ENCODE measurements around the gene CDK18.

Gene CDK18

DNA sequence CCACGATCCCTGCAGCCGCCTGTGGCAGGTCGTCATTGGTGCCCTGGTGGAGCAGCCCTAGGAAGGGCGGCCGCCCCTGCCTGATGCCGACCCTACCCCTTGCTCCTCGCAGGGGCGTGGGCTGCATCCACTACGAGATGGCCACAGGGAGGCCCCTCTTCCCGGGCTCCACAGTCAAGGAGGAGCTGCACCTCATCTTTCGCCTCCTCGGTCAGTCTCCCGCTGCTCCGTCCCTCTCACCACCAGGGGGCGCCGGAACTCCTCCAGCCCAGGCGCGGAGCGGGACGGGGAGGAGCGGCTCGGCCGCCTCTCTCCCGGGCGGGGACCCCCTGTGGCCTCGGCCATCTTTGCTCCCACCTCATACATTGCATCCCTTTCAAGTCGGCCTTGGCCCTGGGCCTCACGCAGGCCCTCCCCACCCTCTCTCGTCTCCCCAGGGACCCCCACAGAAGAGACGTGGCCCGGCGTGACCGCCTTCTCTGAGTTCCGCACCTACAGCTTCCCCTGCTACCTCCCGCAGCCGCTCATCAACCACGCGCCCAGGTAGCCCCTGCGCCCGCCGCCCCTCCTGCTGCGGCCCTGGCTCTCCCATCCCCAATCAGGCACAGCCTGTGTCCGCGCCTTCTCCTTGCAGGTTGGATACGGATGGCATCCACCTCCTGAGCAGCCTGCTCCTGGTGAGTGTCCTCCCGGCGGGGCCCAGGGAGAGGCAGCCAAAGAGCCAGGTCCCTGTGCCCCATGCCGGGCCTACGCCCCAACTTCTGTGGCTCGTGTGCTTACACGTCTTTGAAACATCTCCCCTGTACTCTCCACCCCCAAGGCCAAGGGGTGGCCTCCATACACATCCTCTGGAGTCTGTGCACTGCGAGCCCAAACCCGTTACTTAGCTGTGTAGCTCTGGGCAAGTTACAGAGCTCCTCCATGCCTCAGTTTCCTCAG lies 24.7 kb downstream of the CDK18 start (continued):
- TF ChIP-seq, protein P1, sequence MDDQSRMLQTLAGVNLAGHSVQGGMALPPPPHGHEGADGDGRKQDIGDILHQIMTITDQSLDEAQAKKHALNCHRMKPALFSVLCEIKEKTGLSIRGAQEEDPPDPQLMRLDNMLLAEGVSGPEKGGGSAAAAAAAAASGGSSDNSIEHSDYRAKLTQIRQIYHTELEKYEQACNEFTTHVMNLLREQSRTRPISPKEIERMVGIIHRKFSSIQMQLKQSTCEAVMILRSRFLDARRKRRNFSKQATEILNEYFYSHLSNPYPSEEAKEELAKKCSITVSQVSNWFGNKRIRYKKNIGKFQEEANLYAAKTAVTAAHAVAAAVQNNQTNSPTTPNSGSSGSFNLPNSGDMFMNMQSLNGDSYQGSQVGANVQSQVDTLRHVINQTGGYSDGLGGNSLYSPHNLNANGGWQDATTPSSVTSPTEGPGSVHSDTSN (CRISPR knock-in tag; IDR thresholded peaks at IDR 0.05), result no peak
- TF ChIP-seq ZNF133 (tag by site-specific recombination; IDR thresholded peaks at IDR 0.05) (no peak), SP2 (tag by site-specific recombination; IDR thresholded peaks at IDR 0.05) (no peak), ZNF354C (tag by site-specific recombination; IDR thresholded peaks at IDR 0.05; ENCODE audit: borderline replicate concordance, low read depth) (no peak), ZBTB7A (tag by site-specific recombination; IDR thresholded peaks at IDR 0.05; ENCODE audit: low read depth) (no peak), REPIN1 (tag by site-specific recombination; IDR thresholded peaks at IDR 0.05; ENCODE audit: low read depth) (no peak), HOXC10 (CRISPR knock-in tag; IDR thresholded peaks at IDR 0.05) (no peak), ZNF391 (tag by site-specific recombination; IDR thresholded peaks at IDR 0.05; ENCODE audit: borderline replicate concordance, low read depth) (0 out of 2 replicates have a peak, but pooled peaks have one; percentile 34), ZNF292 (tag by site-specific recombination; IDR thresholded peaks at IDR 0.05; ENCODE audit: borderline replicate concordance, low read depth) (no peak), ZNF132 (tag by site-specific recombination; IDR thresholded peaks at IDR 0.05; ENCODE audit: borderline replicate concordance) (no peak), KLF9 (tag by site-specific recombination; IDR thresholded peaks at IDR 0.05; ENCODE audit: low read depth) (no peak), GFI1B (tag by site-specific recombination; IDR thresholded peaks at IDR 0.05) (no peak), YY1 (tag by site-specific recombination; IDR thresholded peaks at IDR 0.05) (peak; percentile 61; the same call in 1 of the 2 replicates), ZNF211 (tag by site-specific recombination; IDR thresholded peaks at IDR 0.05; ENCODE audit: low read depth) (no peak), RBAK (tag by site-specific recombination; IDR thresholded peaks at IDR 0.05) (no peak), HOXA7 (CRISPR knock-in tag; IDR thresholded peaks at IDR 0.05; ENCODE audit: borderline replicate concordance) (no peak), SETDB1 (IDR thresholded peaks at IDR 0.05; ENCODE audit: insufficient read length, low read length) (no peak), HOXD13 (CRISPR knock-in tag; IDR thresholded peaks at IDR 0.05; ENCODE audit: borderline replicate concordance) (no peak), ZFP3 (tag by site-specific recombination; IDR thresholded peaks at IDR 0.05; ENCODE audit: low read depth) (no peak), FEZF1 (tag by site-specific recombination; IDR thresholded peaks at IDR 0.05) (no peak), ZNF416 (tag by site-specific recombination; IDR thresholded peaks at IDR 0.05) (no peak), ZBTB21 (tag by site-specific recombination; IDR thresholded peaks at IDR 0.05) (no peak)
- TF ChIP-seq, protein P2, sequence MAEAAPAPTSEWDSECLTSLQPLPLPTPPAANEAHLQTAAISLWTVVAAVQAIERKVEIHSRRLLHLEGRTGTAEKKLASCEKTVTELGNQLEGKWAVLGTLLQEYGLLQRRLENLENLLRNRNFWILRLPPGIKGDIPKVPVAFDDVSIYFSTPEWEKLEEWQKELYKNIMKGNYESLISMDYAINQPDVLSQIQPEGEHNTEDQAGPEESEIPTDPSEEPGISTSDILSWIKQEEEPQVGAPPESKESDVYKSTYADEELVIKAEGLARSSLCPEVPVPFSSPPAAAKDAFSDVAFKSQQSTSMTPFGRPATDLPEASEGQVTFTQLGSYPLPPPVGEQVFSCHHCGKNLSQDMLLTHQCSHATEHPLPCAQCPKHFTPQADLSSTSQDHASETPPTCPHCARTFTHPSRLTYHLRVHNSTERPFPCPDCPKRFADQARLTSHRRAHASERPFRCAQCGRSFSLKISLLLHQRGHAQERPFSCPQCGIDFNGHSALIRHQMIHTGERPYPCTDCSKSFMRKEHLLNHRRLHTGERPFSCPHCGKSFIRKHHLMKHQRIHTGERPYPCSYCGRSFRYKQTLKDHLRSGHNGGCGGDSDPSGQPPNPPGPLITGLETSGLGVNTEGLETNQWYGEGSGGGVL (tag by site-specific recombination; IDR thresholded peaks at IDR 0.05), result no peak
- TF ChIP-seq, protein P3, sequence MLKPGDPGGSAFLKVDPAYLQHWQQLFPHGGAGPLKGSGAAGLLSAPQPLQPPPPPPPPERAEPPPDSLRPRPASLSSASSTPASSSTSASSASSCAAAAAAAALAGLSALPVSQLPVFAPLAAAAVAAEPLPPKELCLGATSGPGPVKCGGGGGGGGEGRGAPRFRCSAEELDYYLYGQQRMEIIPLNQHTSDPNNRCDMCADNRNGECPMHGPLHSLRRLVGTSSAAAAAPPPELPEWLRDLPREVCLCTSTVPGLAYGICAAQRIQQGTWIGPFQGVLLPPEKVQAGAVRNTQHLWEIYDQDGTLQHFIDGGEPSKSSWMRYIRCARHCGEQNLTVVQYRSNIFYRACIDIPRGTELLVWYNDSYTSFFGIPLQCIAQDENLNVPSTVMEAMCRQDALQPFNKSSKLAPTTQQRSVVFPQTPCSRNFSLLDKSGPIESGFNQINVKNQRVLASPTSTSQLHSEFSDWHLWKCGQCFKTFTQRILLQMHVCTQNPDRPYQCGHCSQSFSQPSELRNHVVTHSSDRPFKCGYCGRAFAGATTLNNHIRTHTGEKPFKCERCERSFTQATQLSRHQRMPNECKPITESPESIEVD (tag by site-specific recombination; IDR thresholded peaks at IDR 0.05), result no peak
- TF ChIP-seq, protein P4, sequence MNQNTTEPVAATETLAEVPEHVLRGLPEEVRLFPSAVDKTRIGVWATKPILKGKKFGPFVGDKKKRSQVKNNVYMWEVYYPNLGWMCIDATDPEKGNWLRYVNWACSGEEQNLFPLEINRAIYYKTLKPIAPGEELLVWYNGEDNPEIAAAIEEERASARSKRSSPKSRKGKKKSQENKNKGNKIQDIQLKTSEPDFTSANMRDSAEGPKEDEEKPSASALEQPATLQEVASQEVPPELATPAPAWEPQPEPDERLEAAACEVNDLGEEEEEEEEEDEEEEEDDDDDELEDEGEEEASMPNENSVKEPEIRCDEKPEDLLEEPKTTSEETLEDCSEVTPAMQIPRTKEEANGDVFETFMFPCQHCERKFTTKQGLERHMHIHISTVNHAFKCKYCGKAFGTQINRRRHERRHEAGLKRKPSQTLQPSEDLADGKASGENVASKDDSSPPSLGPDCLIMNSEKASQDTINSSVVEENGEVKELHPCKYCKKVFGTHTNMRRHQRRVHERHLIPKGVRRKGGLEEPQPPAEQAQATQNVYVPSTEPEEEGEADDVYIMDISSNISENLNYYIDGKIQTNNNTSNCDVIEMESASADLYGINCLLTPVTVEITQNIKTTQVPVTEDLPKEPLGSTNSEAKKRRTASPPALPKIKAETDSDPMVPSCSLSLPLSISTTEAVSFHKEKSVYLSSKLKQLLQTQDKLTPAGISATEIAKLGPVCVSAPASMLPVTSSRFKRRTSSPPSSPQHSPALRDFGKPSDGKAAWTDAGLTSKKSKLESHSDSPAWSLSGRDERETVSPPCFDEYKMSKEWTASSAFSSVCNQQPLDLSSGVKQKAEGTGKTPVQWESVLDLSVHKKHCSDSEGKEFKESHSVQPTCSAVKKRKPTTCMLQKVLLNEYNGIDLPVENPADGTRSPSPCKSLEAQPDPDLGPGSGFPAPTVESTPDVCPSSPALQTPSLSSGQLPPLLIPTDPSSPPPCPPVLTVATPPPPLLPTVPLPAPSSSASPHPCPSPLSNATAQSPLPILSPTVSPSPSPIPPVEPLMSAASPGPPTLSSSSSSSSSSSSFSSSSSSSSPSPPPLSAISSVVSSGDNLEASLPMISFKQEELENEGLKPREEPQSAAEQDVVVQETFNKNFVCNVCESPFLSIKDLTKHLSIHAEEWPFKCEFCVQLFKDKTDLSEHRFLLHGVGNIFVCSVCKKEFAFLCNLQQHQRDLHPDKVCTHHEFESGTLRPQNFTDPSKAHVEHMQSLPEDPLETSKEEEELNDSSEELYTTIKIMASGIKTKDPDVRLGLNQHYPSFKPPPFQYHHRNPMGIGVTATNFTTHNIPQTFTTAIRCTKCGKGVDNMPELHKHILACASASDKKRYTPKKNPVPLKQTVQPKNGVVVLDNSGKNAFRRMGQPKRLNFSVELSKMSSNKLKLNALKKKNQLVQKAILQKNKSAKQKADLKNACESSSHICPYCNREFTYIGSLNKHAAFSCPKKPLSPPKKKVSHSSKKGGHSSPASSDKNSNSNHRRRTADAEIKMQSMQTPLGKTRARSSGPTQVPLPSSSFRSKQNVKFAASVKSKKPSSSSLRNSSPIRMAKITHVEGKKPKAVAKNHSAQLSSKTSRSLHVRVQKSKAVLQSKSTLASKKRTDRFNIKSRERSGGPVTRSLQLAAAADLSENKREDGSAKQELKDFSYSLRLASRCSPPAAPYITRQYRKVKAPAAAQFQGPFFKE (tag by site-specific recombination; IDR thresholded peaks at IDR 0.05; ENCODE audit: borderline replicate concordance), result 0 out of 2 replicates have a peak, but pooled peaks have one; percentile 18
- TF ChIP-seq, protein P5, sequence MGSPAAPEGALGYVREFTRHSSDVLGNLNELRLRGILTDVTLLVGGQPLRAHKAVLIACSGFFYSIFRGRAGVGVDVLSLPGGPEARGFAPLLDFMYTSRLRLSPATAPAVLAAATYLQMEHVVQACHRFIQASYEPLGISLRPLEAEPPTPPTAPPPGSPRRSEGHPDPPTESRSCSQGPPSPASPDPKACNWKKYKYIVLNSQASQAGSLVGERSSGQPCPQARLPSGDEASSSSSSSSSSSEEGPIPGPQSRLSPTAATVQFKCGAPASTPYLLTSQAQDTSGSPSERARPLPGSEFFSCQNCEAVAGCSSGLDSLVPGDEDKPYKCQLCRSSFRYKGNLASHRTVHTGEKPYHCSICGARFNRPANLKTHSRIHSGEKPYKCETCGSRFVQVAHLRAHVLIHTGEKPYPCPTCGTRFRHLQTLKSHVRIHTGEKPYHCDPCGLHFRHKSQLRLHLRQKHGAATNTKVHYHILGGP (tag by site-specific recombination; IDR thresholded peaks at IDR 0.05), result no peak

Measured in HEK293 (cell line).